Esophagus squamous epithelium (tissue), 5 donors: ENCODE measurements around the gene APOF. TPM values are rescaled to one million over a fixed set of nuclear protein-coding genes. Genes with fewer than 3 reads are reported as not detected.
"Not testable (repeated sequence)": the region's sequence is repeated elsewhere in the genome, so short reads cannot be mapped to it uniquely, and the experiment has no call there.

Experiments
- DNase-seq: peaks from one replicate; lab custom pipeline; 2025; lab: John Stamatoyannopoulos, UW
- H3K27ac ChIP-seq, 4 donors: fragments of 200-600 bp; sonication (generic); one replicate each; pipeline ENCODE4 v1.5.1; 2016 to 2019; ENCODE audit warnings: mild to moderate bottlenecking in 1 of 4
- H3K27me3 ChIP-seq, 4 donors: fragments of 200-600 bp; sonication (generic); 1 replicate in 3 of 4; 2 replicates in 1 of 4; pipeline versions ENCODE4 v1.5.1 to v1.6.0; 2017 to 2021; ENCODE audit warnings: antibody characterized with exemption in 1 of 4
- H3K36me3 ChIP-seq, 3 donors: fragments of 200-600 bp; sonication (generic); one replicate each; pipeline ENCODE4 v1.5.1; 2016 to 2019
- H3K4me1 ChIP-seq, 3 donors: fragments of 200-600 bp; sonication (generic); one replicate each; pipeline ENCODE4 v1.5.1; 2017 to 2019
- H3K4me3 ChIP-seq, 4 donors: fragments of 200-600 bp; sonication (generic); 1 replicate in 3 of 4; 2 replicates in 1 of 4; pipeline ENCODE4 v1.5.1; 2016 to 2019; ENCODE audit warnings: mild to moderate bottlenecking in 2 of 4, moderate library complexity in 1 of 4
- H3K9me3 ChIP-seq, 3 donors: fragments of 200-600 bp; sonication (generic); one replicate each; pipeline ENCODE4 v1.5.1; 2016 to 2019
- POLR2A ChIP-seq, 4 donors: fragments of 450-650 bp; IDR thresholded peaks; one replicate each; pipeline ENCODE4 v1.6.1; 2017; ENCODE audit warnings: antibody characterized with exemption in 4 of 4, mild to moderate bottlenecking in 4 of 4, moderate library complexity in 3 of 4
- WGBS, 2 donors: methylation state at CpG; one replicate each; pipeline ENCODE4 v1.1.5; 2018; 5-methylcytosine and 5-hydroxymethylcytosine counted together
- intact Hi-C: fragments of 100-400 bp; cut with DNase I; formaldehyde crosslinking; loops from one replicate; pipeline ENCODE4 v1.15.0; 2022
- total RNA-seq, 4 donors: library from RNA; depleted of rRNA; stranded (reverse); fragments of >200 nt; gene quantifications; one replicate each; pipeline ENCODE4 v1.1.0, GENCODE V29; 2016
- TF ChIP-seq, protein P1 (sequence below), 6 experiments: fragments of 450-650 bp in 4 of 6; fragments of 200-600 bp in 2 of 6; sonication (generic) in 2 of 6; IDR thresholded peaks; one replicate each; pipeline ENCODE4 v1.5.1; 2016 to 2019; ENCODE audit warnings: antibody characterized with exemption in 6 of 6, mild to moderate bottlenecking in 4 of 6, moderate library complexity in 4 of 6
- donor health status: DM: yes; HTN: yes; CAD: no.

Gene APOF
- total RNA-seq, 4 donors from 2014 or later: not detected

DNA sequence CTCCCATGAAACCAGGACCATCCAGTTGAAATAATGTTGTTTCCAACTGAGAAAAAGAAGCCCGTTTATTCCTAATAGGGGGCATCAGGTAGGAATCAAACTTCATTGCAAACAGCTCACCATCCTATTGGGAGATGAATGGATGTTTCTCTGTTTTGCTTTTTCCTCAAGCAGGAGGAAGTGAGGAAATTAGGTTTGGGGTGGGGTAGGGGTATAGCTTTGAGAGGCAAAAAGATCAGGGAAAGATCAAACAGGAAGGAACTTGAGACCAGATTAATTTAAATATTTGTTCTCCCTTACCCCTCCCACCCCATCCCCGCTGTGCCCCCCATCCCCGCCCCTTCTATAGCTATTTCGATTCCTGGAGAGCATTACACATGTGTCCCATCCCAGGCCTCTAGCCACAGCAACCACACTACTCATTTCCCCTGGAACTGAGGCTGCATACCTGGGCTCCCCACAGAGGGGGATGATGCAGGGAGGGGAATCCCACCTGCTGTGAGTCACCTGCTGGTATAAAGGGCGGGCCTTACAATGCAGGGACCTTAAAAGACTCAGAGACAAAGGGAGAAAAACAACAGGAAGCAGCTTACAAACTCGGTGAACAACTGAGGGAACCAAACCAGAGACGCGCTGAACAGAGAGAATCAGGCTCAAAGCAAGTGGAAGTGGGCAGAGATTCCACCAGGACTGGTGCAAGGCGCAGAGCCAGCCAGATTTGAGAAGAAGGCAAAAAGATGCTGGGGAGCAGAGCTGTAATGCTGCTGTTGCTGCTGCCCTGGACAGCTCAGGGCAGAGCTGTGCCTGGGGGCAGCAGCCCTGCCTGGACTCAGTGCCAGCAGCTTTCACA, 24.1 kb downstream of the APOF start, which contains the start of gene IL23A:
IL23A (plus strand) TSS at position 577 of the 850 bp plus-strand sequence; CDS start at position 738, 161 bp downstream.
- no peak for DNase-seq
- intact Hi-C loops: no loop called here
- no peaks in the 10 kb centered on the region for H3K27me3 ChIP-seq
- H3K9me3 ChIP-seq: no peaks in the 10 kb centered on the region
- no peak for TF ChIP-seq POLR2A (IDR thresholded peaks at IDR 0.05)
- TF ChIP-seq, protein P1, sequence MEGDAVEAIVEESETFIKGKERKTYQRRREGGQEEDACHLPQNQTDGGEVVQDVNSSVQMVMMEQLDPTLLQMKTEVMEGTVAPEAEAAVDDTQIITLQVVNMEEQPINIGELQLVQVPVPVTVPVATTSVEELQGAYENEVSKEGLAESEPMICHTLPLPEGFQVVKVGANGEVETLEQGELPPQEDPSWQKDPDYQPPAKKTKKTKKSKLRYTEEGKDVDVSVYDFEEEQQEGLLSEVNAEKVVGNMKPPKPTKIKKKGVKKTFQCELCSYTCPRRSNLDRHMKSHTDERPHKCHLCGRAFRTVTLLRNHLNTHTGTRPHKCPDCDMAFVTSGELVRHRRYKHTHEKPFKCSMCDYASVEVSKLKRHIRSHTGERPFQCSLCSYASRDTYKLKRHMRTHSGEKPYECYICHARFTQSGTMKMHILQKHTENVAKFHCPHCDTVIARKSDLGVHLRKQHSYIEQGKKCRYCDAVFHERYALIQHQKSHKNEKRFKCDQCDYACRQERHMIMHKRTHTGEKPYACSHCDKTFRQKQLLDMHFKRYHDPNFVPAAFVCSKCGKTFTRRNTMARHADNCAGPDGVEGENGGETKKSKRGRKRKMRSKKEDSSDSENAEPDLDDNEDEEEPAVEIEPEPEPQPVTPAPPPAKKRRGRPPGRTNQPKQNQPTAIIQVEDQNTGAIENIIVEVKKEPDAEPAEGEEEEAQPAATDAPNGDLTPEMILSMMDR (IDR thresholded peaks at IDR 0.05): no peak
- 18 to 25% methylated on average over 8 to 9 of the region's 9 CpGs for WGBS, 2 donors
- H3K27ac ChIP-seq: peak within 1 kb of the TSS in 2 of 4 donors; percentile 49 to 57
- H3K4me3 ChIP-seq: no peak within 1 kb of the TSS
- H3K4me1 ChIP-seq: peaks cover 0 to 22% (median 9%) of the 10 kb centered on the region in 3 donors
- peaks cover 9 to 23% (median 11%) of the 10 kb centered on the region in 3 donors for H3K36me3 ChIP-seq

DNA sequence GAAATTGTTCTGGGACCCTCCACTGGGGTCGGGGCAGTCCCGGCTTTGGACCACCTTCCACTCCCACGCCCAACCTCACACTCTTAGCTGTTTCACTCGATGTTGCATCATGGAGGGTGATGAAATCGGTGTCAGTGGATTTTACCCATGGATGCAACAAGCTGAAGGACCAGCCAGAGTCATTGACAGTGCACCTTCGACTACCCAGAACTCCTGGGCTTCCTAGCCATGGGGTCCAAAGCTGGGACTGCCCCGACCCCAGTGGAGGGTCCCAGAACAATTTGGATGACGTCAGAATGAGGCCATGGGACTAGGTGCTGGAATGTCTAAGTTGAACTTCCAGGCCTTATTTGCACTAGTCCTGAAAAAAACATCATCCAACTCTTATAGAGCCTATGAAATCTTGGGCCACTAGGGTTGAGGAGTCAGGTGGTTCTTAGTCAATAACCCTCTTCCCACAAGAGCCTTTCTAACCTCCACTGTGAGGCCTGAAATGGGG, 24.9 kb downstream of the APOF start:
- H3K27me3 ChIP-seq: no peaks in the 10 kb centered on the region
- WGBS, 2 donors: 71 to 73% methylated on average over 5 to 6 of the region's 8 CpGs
- H3K9me3 ChIP-seq: no peaks in the 10 kb centered on the region
- no peak overlapping the region for H3K27ac ChIP-seq
- H3K4me1 ChIP-seq: peaks cover 6 to 28% (median 15%) of the 10 kb centered on the region in 3 donors
- peaks cover 2 to 16% (median 4%) of the 10 kb centered on the region in 3 donors for H3K36me3 ChIP-seq
- no peak for DNase-seq
- intact Hi-C loops: no loop called here
- H3K4me3 ChIP-seq: no peak overlapping the region
- TF ChIP-seq, protein P1 (IDR thresholded peaks at IDR 0.05): no peak
- TF ChIP-seq POLR2A (IDR thresholded peaks at IDR 0.05): no peak

DNA sequence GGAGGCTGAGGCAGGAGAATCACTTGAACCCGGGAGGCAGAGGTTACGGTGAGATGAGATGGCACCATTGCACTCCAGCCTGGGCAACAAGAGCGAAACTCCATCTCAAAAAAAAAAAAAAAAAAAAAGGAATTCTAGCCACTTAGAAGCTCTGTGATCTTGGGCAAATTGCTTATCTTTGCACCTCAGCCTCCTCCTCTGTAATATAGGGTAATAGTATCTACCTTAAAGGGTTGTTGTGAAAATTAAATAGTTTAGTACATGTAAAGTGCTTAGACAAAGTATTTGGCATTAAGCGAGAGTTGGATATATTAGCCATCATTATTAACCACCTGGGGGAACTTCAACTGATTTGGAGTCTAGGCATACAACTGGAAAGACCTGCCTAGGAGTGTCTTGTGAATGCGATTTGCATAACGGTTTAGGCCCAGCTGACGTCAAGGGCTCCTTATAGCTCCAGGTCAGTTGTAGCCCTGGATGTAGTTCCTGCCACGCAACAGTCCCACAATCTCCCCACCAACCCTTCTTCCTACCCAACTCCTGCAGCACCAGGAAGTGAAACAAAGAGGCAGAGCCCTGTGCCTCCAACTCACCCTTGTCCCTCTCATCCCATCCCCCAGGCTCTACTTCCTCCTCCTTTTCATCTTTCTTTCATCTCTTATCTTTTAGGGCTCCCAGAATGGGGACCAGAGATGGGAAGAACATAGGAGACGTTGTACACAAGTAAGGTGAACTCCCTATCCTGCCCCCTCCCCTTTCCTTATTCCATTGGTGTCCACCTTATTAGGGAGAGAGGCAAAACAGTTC, 26.1 kb downstream of the APOF start:
- WGBS, 2 donors: 80 to 81% methylated on average over 9 of the region's 9 CpGs
- TF ChIP-seq, protein P1 (IDR thresholded peaks at IDR 0.05): no peak
- no peak for TF ChIP-seq POLR2A (IDR thresholded peaks at IDR 0.05)
- Histone ChIP-seq H3K9me3 (no peaks in the 10 kb centered on the region), H3K27me3 (no peaks in the 10 kb centered on the region), H3K27ac (no peak overlapping the region), H3K4me1 (peaks cover 7 to 31% (median 18%) of the 10 kb centered on the region in 3 donors), H3K36me3 (peaks cover 0 to 4% (median 0%) of the 10 kb centered on the region in 3 donors), H3K4me3 (no peak overlapping the region)
- no peak for DNase-seq
- intact Hi-C loops: no loop called here

DNA sequence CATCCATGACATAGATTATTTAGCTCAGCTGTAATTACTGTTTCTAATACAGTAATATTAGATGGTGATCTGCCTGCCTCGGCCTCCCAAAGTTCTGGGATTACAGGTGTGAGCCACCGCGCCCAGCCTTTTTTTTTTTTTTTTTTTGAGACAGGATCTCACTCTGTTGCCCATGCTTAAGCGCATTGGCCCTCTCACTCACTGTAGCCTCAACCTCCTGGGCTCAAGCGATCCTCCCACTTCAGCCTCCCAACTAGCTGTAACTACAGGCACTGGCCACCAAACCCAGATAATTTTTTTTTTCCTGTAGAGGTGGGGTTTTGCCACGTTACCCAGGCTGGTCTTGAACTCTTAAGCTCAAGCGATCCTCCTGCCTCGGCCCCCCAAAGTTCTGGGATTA, 27.1 kb downstream of the APOF start:
- H3K36me3 ChIP-seq, H3K9me3 ChIP-seq, H3K27ac ChIP-seq, DNase-seq, H3K27me3 ChIP-seq, H3K4me3 ChIP-seq, intact Hi-C loops: not testable (repeated sequence)
- peaks cover 7 to 31% (median 18%) of the 10 kb centered on the region in 3 donors for H3K4me1 ChIP-seq
- WGBS, 2 donors: 95 to 96% methylated on average over 6 to 8 of the region's 8 CpGs

DNA sequence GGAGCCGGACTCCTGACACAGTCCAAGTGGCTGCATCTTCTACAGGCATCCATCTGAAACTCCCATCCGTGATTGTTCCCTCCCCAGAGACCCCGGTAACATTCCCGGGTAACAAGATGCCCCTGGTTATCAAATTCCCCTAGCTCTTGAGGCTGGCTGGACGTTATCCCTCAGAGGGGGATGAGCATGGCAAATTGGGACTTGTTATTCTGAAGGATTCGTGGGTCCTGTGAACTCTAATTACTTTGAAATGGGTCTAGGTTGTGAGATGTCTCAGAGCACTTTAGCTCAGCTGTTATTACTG, 28.2 kb downstream of the APOF start:
- no peaks in the 10 kb centered on the region for H3K36me3 ChIP-seq
- H3K27ac ChIP-seq: peak overlapping the region; percentile 88 to 96 (median 96)
- H3K4me1 ChIP-seq: peaks cover 7 to 31% (median 18%) of the 10 kb centered on the region in 3 donors
- peak overlapping the region; percentile 41 to 82 (median 66) for H3K4me3 ChIP-seq
- 8% methylated on average over 6 of the region's 6 CpGs for WGBS, 2 donors
- no peaks in the 10 kb centered on the region for H3K9me3 ChIP-seq
- TF ChIP-seq, protein P1 (IDR thresholded peaks at IDR 0.05): no peak
- no peak for TF ChIP-seq POLR2A (IDR thresholded peaks at IDR 0.05)
- no peaks in the 10 kb centered on the region for H3K27me3 ChIP-seq
- no peak for DNase-seq
- intact Hi-C loops: no loop called here
